H54 (cell line): ENCODE results near the gene HORMAD2.
A peak's percentile ranks its signal among the peaks of the same experiment; 100 is the strongest.
"Not testable (repeated sequence)": the region's sequence is repeated elsewhere in the genome, so short reads cannot be mapped to it uniquely, and the experiment has no call there.

ENCODE experiments used
- DNase-seq: peaks from one replicate; pipeline ENCODE4 v3.0.0; 2011; ENCODE audit warnings: low spot score, mixed read lengths; ENCODE audit not compliant: insufficient read length
- FAIRE-seq: peaks from 3 replicates; lab custom pipeline; 2011; peaks lifted over from hg19 to GRCh38; lab: Jason Lieb, UNC
- POLR2A ChIP-seq: IDR thresholded peaks from 2 replicates; pipeline ENCODE4 v1.6.1; 2011; ENCODE audit warnings: low read depth, mild to moderate bottlenecking, low read length

Gene HORMAD2

DNA sequence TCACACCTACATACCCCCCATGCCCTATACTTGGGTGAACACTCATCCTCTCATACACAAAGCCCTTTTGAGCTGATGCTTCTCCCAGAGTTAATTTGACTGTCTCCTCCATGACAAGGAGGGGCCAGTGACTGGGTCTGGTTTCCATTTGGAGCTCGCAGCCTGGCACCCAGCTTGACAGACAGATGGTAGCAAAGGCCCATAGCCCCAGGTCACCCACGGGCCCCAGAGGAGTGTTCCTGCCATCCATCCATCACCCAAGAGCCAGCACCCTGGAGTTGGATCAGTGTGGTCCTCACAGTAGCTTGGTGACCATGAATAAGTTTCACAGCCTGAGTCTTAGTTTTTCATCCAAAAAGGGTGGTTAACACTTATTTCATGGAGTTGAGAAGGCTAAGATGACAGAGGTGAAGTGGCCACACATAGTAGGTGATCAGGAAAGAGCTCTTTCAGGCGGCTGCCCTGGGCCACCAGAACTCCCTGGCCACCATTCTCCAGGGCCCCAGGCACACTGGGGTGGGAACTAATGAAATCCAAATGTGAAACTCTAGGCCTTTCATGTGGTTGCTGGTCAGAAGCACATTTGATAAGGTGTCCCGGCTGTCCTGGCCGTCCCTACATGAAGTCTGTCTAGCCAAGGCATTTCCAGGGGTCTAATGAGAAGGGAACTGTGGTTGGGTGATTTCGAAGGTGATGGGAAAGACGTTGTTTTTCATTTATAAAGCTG is 123.9 kb downstream of the HORMAD2 start:
- no peak for FAIRE-seq

DNA sequence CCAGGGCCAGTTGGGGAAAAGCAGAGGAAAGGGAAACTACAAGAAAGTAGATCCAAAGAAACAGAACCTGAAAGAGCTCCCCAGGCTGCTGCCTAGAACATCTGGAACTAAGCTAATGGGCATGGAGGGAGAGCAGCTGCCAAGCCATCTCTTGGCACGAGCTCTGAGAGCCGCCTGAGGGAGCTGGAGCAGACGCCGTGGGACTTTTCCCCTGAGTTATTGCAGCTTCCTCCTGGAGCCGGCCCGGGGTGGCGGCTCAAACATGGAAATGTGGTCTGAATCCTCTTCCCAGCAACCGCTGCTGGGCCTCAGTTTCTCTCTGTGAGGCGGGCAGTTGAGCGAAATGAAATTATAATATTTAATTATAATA is 124.5 kb downstream of the HORMAD2 start:
- TF ChIP-seq POLR2A = no peak
- DNase-seq (no peak), FAIRE-seq (no peak)

More for the DNA sequence above, 123.9 kb downstream of the HORMAD2 start:
- TF ChIP-seq POLR2A = no peak
- DNase-seq = no peak

DNA sequence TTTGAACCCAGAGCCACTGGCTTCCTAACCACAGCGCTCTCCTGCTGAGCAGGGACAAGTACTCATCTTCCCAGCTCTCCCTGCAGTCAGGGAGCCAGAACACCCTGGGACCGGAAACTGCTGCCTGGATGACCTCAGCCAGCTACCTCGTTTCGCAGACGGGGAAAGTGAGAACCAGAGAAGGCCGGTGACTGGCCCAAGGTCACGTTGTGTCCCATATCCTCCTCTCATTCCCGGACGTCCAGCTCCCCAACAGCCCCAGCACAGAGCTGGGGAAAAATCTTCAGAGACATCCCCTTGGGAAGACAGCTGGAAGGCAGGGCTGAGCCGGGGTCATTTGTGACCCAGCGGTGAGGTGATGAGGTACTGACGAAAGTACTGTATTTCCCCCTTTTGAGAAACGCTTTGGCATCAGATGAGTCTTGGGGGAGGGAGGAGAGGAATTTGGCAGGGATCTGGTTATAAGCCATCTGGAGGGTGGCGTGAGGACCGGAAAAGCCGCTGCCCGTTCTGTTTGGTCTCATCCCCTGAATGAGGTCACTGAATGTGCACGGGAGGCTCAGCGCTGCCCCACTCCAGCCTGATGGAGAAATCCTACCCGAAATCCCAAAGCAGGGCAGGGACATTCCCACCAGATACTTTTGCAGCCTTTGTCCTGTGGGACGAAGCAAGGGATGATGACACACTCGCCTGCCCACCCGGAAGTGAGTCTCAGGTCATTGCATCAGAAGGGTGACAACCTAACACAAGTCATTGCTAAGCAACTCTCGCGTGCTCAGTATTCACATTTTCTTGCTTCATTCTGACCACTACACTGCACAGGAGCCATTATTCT is 125.2 kb downstream of the HORMAD2 start:
- FAIRE-seq (no peak), DNase-seq (peak; percentile 52)
- TF ChIP-seq POLR2A = peak; percentile 20; the same call in 1 of the 2 replicates

DNA sequence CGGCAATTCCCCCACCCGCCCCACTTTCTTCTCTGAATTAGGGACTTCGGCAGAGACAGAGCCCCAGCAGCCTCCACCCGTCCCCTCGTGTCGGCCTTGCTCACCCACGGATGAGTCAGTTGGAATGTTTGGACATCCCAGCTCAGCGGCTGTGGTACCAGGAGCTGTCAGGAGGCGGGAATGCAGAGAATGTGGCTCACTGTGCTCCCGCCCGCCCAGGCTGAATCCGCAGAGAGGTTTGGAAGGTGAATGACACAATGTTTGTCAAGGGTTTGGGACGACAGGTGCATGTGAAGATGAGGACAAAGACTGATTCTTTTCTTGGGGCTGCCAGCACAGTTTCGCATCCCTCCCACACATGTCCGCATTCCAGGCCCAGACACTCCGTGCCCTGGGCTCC is 126.7 kb downstream of the HORMAD2 start:
- FAIRE-seq (no peak), DNase-seq (peak; percentile 49)
- no peak for TF ChIP-seq POLR2A

DNA sequence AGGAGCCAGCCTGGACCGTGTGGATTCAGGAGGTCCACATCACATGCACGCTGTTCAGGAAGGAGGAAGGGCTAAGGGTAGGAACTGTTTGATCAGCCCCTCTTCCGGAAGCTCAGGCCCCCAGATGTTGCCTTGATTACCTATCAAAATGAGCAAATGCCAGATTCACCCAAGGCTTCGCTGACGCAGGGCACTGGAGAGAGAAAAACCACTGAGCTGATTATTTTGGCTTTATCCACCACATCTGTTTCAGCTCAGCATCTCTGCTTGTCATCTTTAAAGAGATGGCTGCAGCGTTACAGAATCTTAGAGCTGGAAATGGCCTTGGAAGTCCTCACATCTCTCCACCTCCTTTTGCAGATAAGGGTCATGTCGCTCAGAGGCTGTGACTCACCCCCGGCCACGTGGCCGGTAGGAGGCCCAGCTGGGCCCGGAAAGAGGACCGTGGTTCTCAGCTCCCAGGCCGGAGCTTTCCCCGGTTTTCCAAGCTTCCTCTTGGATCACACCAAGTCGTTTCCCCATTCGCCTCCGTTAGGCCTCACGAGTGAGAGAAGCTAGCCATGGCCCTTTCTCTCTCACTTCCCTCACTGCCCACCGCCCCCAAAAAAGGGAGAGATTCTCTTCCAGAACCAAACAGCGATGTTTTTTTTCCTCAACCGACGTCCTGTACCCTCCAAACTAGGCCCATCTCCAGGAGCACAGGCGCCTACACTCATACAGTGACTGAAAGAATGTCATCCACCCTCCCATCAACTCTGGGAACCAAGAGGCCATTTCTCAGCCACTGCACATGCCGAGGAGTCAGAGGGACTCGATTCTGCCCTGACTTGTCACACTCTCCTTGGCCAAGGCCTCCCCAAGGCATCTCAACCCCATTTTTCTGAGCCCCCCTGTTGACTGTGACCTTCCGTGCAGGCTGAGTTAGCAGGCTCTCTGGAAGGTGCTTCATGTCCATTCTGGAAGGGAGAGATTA is 128.7 kb downstream of the HORMAD2 start:
- FAIRE-seq (no peak), DNase-seq (no peak)
- no peak for TF ChIP-seq POLR2A

DNA sequence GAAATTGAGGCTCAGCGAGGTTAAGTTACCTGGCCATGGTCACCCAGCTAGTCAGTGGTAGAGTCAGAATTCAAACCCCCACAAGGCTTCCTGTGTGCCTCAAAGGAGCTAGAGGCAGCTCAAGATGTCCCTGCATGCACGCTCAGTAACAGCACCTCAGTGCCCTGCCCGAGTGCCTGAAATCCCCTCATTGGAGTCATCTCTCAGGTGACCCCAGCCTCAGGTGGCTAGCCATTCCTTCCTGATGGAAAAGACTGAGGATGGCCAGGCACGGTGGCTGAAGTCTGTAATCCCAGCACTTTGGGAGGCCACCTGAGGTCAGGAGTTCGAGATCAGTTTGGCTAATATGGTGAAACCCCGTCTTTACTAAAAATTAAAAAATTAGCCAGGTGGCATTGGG is 129.4 kb downstream of the HORMAD2 start:
- TF ChIP-seq POLR2A = no peak
- DNase-seq (no peak), FAIRE-seq (no peak)

DNA sequence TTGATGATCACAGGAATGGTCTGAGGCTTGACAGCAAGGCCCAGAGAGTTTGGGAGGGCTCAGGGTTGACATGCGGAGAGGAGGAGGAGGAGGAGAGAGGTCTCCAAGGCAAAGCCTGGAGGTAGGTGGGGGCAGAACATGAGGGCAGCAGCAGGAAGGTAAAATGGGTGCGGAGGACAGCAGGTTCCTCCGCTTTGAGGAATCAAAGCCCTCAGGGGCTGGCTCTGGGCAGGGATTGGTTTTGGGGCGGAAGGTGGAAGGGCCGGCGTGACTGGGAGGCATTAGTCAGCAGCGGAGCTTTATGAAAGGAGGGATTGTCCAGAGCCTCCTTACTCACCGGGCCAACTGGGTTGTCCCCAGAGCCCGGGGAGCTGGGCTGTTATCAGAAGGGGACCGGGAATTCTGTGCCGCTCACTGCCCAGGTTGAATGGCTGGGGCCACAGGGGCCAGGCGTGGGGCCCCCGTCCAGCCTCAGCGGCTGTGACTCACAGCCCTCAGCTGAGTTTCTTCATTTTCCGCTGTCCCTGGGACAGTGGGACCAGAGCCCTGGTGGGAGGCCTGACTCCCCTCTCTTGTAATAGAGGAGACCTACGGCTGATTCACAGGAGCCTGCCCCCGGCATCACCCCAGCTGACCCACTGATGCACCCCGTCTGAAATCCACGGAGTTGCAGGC is 130.1 kb downstream of the HORMAD2 start:
- FAIRE-seq (no peak), DNase-seq (peak; percentile 54)
- no peak for TF ChIP-seq POLR2A

DNA sequence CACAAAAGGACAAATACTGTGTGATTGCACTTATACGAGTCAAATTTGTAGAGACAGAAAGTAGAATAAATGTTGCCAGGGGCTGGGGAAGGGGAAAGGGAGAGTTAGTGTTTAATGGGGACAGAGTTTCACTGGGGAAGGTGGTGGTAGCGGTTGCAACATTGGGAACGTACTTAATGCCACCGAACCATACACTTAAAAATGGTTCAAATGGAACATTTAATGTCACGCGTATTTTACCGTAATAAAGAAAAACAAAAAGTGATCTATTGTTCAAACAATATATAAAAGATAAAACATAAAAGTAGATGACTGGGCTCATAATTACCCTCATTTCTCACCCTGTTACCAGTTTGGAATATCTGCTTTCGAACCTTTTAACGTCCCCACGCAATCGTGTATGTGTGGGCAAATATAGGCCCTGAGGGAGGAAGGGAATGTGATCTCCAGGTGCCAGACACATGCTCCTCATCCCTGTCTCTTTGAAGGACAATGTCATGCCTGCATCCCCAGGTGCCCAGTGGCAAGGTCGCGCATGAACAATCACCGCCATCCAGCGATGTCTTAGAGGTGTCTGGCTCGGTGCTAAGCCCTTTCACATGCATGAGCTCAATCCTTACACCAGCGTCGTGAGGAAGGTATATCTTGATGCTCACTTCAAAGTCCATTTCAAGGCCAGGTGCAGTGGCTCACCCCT is 131.0 kb downstream of the HORMAD2 start:
- no peak for TF ChIP-seq POLR2A

DNA sequence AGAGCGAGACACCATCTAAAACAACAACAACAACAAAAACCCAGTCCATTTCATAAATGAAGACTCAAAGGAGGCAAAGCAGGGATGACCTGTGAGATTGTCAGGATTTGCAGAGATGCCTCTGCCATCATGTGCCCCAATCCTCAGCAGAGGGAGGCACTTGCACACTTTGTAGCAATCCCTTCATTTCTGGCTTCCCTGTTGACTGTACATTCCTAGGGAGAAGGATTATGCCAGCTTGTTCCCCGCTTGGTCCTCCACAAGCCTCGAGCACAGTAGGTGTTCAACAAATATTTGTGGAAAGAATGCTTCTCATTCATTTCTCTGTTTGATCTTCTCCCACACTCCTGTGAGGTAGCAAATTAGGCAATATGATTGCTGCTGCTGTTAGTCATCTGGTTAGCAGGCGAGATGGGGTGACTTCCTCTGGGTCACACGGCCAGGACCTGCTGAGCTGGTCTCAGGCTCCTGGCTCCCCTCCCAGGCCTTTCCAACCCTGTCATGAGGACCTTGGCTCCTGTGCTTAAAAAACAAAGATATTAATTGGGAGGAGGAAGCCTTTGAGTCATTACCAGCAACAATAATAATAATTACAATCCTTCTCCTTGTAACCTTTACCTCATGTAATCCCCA is 132.2 kb downstream of the HORMAD2 start:
- no peak for TF ChIP-seq POLR2A
- DNase-seq = peak; percentile 53
- peak; percentile 81 for FAIRE-seq

More for the DNA sequence above, 131.0 kb downstream of the HORMAD2 start:
- FAIRE-seq (no peak), DNase-seq (no peak)

DNA sequence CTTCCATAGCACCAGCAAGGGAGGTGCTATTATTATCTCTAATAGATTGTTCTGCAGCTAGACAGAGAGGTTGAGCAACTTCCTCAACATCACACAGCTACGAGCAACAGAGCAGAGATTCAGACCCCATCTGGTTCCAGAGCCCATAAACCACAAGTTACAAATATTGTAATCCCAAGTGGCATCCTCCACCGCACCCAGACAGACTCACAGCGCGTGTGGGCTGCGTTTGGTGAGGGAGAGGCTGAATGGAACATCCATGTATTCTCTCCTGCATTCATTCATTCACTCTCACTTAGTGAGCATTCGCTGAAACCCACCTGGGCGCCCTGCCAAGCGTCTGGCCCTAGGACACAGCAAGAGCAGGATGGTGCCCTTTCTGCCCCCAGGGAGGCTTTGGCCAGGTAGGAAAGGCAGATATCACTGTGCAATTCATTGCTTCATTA is 132.8 kb downstream of the HORMAD2 start:
- no peak for TF ChIP-seq POLR2A
- FAIRE-seq (no peak), DNase-seq (no peak)

DNA sequence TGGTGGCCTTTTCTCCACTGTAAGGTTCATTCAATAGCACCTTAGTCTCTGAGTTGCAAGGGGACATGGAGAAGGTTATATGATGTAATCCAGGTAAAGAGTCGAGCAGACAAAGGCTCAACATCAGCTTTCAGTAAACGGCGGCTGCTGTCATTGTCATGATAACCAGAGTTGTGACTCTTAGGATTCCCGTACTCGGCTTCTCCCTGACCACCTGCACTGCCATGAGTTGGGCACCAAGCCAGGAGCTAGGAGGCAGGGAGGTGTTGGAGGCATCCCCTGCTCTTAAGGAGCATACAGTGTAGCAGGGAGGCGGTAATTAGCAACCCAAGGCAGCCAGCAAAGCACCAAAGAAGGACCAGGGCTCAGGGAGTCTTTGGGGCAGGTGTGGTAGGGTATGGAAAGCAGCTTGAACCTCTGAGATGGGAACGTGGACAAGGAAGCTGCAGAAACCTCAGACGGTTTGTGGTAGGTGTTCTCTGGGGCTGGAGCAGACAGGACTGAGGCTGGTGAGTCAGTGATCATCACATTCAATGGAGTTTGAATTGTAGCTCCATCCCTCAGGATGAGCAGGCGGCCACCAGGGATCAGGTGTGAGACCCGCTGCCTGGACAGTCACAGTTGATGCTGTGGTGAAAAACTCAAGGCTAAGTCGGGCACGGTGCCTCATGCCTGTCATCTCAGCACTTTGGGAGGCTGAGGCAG is 134.6 kb downstream of the HORMAD2 start:
- TF ChIP-seq POLR2A = no peak
- no peak for DNase-seq
- no peak for FAIRE-seq

DNA sequence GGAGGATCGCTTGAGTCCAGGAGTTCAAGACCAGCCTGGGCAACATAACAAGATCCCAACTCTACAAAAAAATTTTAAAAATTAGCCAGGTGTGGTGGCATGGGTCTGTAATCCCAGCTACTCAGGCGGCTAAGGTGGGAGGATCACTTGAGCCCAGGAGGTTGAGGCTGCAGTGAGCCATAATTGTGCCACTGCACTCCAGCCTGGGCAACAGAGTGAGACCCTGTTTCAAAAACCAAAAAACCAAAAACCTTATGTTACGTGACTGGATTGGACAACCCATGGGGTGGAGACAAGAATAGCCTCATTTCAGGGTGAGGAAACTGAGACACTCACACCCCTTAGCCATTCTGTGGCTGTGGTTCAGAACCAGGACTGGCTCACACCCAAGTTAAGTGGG is 136.0 kb downstream of the HORMAD2 start:
- not testable (repeated sequence) for FAIRE-seq, DNase-seq
